Common myeloid progenitor, CD34-positive (primary cell): Measurements from ENCODE around the gene PRL.

Source experiments
- CTCF ChIA-PET: fragments of 350-600 bp; sonication (Branson Sonifier 250); formaldehyde crosslinking; loops from one replicate; lab custom pipeline; 2021; ENCODE audit warnings: antibody characterized with exemption; lab: Charles Lee
- POLR2A ChIA-PET: fragments of 350-600 bp; sonication (Branson Sonifier 250); formaldehyde crosslinking; loops from one replicate; lab custom pipeline; 2021; ENCODE audit warnings: antibody characterized with exemption; lab: Charles Lee
- DNase-seq, 3 donors: peaks; one replicate each; pipeline versions ENCODE4 v3.0.0 to v3.0.0-alpha.2; 2013
- H3K27ac ChIP-seq, 2 experiments: 1 replicate in 1 of 2; 2 replicates in 1 of 2; pipeline ENCODE4 v1.7.0; 2013; ENCODE audit warnings: inconsistent platforms in 2 of 2, low read length in 2 of 2, mild to moderate bottlenecking in 2 of 2, low read depth in 1 of 2, moderate library complexity in 1 of 2; ENCODE audit not compliant: severe bottlenecking in 2 of 2, insufficient read depth in 1 of 2, poor library complexity in 1 of 2
- H3K27me3 ChIP-seq, 5 experiments: replicated peaks in 2 of 5; 1 replicate in 3 of 5; 2 replicates in 2 of 5; pipeline versions ENCODE4 v1.6.1 to v1.7.0; 2013; ENCODE audit warnings: low read length in 4 of 5, mild to moderate bottlenecking in 2 of 5, moderate library complexity in 2 of 5, inconsistent platforms in 1 of 5; ENCODE audit not compliant: insufficient read depth in 5 of 5, control insufficient read depth in 4 of 5
- H3K36me3 ChIP-seq, 4 experiments: 1 replicate in 2 of 4; 2 replicates in 2 of 4; pipeline versions ENCODE4 v1.6.1 to v1.7.0; 2013; ENCODE audit warnings: low read length in 3 of 4, control low read depth in 1 of 4, mild to moderate bottlenecking in 1 of 4; ENCODE audit not compliant: control insufficient read depth in 4 of 4, insufficient read depth in 4 of 4
- H3K4me1 ChIP-seq, 4 experiments: 1 replicate in 3 of 4; 2 replicates in 1 of 4; pipeline versions ENCODE4 v1.6.1 to v1.7.1; 2013; ENCODE audit warnings: low read length in 3 of 4, mild to moderate bottlenecking in 3 of 4, control low read depth in 1 of 4, inconsistent platforms in 1 of 4, moderate library complexity in 1 of 4; ENCODE audit not compliant: control insufficient read depth in 4 of 4, insufficient read depth in 4 of 4; ENCODE audit errors: control extremely low read depth in 1 of 4
- H3K4me3 ChIP-seq, 7 experiments: 1 replicate in 4 of 7; 2 replicates in 3 of 7; pipeline versions ENCODE4 v1.5.1 to v1.7.0; 2013; ENCODE audit warnings: mild to moderate bottlenecking in 7 of 7, low read length in 6 of 7, moderate library complexity in 6 of 7, inconsistent platforms in 2 of 7, low read depth in 2 of 7, control low read depth in 1 of 7; ENCODE audit not compliant: insufficient read depth in 4 of 7, control insufficient read depth in 1 of 7; ENCODE audit errors: extremely low read depth in 1 of 7
- H3K9me3 ChIP-seq, 5 experiments: 1 replicate in 4 of 5; 2 replicates in 1 of 5; pipeline versions ENCODE4 v1.6.1 to v1.7.1; 2013; ENCODE audit warnings: low read length in 4 of 5, mild to moderate bottlenecking in 2 of 5, inconsistent platforms in 1 of 5, low read depth in 1 of 5, moderate library complexity in 1 of 5; ENCODE audit not compliant: control insufficient read depth in 4 of 5, insufficient read depth in 2 of 5; ENCODE audit errors: control extremely low read depth in 1 of 5
- WGBS: methylation state at CpG from one replicate; pipeline ENCODE4 v1.1.5; 2013; ENCODE audit not compliant: insufficient coverage; 5-methylcytosine and 5-hydroxymethylcytosine counted together

Gene PRL

DNA sequence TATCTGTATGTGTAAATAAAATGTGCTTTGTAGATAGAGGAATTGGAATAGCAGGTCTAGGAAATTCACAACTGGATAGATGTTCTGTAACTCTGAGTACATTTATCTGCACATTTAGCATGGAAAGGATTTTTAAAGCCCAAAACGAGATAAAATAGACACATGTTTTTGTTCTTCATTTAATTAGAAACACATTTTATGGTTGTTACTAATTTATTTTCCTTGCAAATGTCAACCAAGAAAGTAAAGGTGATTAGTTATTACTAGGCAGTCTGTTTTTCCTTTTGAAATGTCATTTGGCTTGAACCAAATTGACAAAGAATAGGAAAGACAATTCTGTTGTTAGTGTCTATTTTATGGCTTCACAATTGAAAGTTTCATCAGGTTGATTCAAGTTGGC, 769 bp downstream of the PRL start:
- Histone ChIP-seq H3K27me3 (no peaks in the 10 kb centered on the region), H3K4me3 (no peak overlapping the region), H3K36me3 (no peaks in the 10 kb centered on the region), H3K4me1 (no peaks in the 10 kb centered on the region), H3K9me3 (no peaks in the 10 kb centered on the region), H3K27ac (no peak overlapping the region)
- WGBS: no CpG with 5 or more reads among the region's 1 CpG
- POLR2A ChIA-PET: no interaction called here
- no peak for DNase-seq
- CTCF ChIA-PET: no interaction called here

DNA sequence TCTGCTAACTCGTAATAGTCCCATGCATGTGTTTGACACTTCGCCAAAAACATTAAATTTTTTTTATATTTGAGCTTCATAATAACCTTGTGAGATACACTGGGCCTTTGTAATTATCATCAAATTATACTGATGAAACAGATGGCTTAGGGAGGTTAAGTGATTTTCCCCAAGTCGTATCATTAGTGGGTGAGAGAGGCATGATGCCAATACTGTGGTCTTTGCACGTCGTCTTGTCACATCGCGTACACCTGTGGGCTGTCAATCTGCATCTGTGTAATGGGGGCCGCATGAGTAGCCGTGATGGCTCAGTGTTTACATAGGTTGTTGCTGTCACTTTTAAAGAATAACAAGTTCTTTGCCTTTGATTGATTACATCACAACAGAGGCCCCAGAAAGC, 1.7 kb downstream of the PRL start:
- Histone ChIP-seq H3K4me3 (no peak overlapping the region), H3K27ac (no peak overlapping the region), H3K27me3 (no peaks in the 10 kb centered on the region), H3K36me3 (no peaks in the 10 kb centered on the region), H3K9me3 (no peaks in the 10 kb centered on the region), H3K4me1 (no peaks in the 10 kb centered on the region)
- no peak for DNase-seq
- WGBS: 96% methylated on average over 7 of the region's 9 CpGs
- ChIA-PET POLR2A (no interaction called here), CTCF (no interaction called here)

DNA sequence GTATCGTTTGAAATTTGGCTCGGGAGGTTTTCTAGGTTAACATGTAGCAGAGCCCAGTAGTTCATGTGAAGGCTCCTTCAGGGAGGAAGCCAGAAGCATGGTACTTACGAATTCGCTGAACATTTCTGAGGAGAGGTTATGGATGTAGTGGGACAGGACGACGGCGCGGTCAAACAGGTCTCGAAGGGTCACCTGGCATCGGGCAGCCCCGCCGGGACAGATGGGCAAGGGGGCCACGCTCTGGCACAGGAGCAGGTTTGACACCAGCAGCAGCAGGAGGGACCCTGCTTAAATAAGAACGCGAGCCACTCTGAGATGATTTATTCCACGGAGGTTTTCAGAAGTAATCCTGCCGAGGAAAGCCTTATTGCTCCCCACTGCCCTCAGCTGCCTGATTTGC, 2.5 kb downstream of the PRL start:
- Histone ChIP-seq H3K9me3 (no peaks in the 10 kb centered on the region), H3K4me3 (no peak overlapping the region), H3K27ac (no peak overlapping the region), H3K27me3 (no peaks in the 10 kb centered on the region), H3K4me1 (no peaks in the 10 kb centered on the region), H3K36me3 (no peaks in the 10 kb centered on the region)
- CTCF ChIA-PET: no interaction called here
- POLR2A ChIA-PET: no interaction called here
- DNase-seq: no peak
- WGBS: 100% methylated on average over 11 of the region's 17 CpGs

DNA sequence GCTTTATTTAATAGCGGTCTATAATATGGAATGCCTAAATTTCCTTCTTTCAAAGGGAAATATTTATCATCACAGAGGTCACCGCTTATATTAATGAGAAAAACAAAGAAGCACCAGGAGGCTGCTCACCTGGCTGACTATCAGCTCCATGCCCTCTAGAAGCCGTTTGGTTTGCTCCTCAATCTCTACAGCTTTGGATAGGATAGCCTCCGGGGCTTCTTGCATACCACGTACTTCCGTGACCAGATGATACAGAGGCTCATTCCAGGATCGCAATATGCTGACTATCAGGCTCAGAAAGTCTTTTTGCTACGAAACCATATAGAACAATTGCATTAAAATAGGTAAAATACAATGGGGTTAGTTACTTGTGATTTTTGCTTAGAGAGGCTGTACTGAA, 6.8 kb downstream of the PRL start:
- POLR2A ChIA-PET: no interaction called here
- 100% methylated on average over 3 of the region's 8 CpGs for WGBS
- CTCF ChIA-PET: no interaction called here

DNA sequence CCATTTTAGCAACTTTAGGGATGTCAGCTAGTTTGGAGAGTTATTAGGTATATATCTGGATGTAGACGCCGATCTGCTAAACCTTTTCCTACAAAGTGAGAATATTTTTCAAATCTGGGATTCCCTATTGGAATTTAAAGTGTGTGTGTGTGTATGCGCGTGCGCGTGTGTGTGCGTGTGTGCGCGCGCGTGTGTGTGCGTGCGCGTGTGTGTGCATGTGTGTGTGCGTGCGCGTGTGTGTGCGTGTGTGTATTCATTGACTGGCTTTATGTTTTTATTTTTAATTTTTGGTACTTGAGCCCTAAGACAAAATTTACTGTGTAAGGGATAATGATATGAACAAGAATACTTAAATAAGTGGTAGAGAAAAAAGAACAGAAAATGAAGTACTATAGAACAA, 8.1 kb downstream of the PRL start:
- POLR2A ChIA-PET: no interaction called here
- DNase-seq: no peak
- Histone ChIP-seq H3K27ac (no peak overlapping the region), H3K4me3 (no peak overlapping the region), H3K36me3 (no peaks in the 10 kb centered on the region), H3K27me3 (no peaks in the 10 kb centered on the region), H3K4me1 (no peaks in the 10 kb centered on the region), H3K9me3 (peaks cover 0 to 2% (median 0%) of the 10 kb centered on the region in 5 experiments)
- CTCF ChIA-PET: no interaction called here
- WGBS: 98% methylated on average over 14 of the region's 18 CpGs

More for the DNA sequence above, 6.8 kb downstream of the PRL start:
- peaks cover 0 to 2% (median 0%) of the 10 kb centered on the region in 5 experiments for H3K9me3 ChIP-seq
- H3K36me3 ChIP-seq: no peaks in the 10 kb centered on the region
- H3K27ac ChIP-seq: no peak overlapping the region
- no peak overlapping the region for H3K4me3 ChIP-seq
- no peaks in the 10 kb centered on the region for H3K27me3 ChIP-seq
- H3K4me1 ChIP-seq: no peaks in the 10 kb centered on the region
- no peak for DNase-seq

DNA sequence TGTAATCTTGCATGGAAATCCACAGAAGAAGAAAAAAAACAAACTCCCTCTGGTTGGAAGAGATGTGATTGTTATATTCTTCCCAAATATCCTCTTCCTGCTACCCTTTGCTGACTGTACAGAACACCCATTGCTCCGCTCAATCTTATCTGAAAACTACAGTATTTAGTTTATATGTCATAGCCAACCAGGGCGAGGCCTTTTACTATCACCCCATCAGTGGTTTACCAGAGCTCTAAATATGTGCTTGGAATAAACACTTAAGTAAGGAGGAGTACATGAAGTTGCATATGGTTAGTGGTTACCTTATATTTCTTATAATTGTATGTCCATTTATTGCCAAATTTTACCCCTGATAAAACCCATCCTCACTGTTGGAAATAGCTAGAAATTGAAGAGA, 12.2 kb downstream of the PRL start:
- Histone ChIP-seq H3K4me3 (no peak overlapping the region), H3K9me3 (peaks cover 0 to 2% (median 0%) of the 10 kb centered on the region in 5 experiments), H3K27me3 (no peaks in the 10 kb centered on the region), H3K36me3 (no peaks in the 10 kb centered on the region), H3K4me1 (no peaks in the 10 kb centered on the region), H3K27ac (no peak overlapping the region)
- no CpG with 5 or more reads among the region's 2 CpGs for WGBS
- POLR2A ChIA-PET: no interaction called here
- CTCF ChIA-PET: no interaction called here
- no peak for DNase-seq

DNA sequence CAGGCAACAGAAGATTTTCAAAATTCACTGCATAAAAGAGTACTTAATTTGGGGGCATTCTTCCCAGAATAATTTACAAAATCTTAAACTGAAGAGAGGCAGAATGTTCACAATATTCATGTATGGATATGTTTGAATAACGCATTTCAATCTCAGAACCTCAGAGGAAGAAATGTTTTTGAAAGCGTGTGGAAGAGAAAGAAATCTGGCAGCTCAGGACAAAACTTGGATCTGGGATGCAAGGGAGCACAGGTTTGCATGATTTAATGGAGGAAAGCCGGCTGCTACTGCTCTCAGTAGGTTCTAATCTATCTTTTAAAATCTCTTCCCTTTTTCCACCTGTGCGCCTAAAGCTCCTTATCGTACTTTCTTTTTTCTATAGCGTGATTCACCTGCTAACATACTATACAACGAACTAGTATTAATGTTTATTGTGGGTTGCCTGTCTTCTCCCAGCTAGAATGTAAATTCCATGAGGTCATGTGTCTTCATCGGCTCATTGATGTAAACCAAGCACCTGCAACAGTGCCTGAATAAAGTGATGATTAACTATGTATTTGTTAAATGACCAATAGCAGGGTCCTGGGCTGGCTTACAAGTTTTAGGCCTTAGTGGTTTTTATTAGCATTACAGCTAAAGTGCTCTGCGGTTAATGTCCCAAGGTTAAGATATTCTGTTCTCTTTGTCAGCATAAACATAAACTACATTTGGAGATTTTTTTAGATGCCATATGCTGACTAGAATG, 15.3 kb downstream of the PRL start:
- ChIA-PET CTCF (no interaction called here), POLR2A (no interaction called here)
- no peak overlapping the region for H3K4me3 ChIP-seq
- DNase-seq: no peak
- H3K36me3 ChIP-seq: no peaks in the 10 kb centered on the region
- 97% methylated on average over 7 of the region's 9 CpGs for WGBS
- H3K27me3 ChIP-seq: no peaks in the 10 kb centered on the region
- H3K27ac ChIP-seq: no peak overlapping the region
- H3K9me3 ChIP-seq: peaks cover 0 to 4% (median 0%) of the 10 kb centered on the region in 5 experiments
- no peaks in the 10 kb centered on the region for H3K4me1 ChIP-seq
